Right lung (tissue), 5 donors: ENCODE data around the gene RER1. TPM values are rescaled to one million over a fixed set of nuclear protein-coding genes. Genes with fewer than 3 reads are reported as not detected.

Experiments
- DNase-seq, 2 donors: peaks; one replicate each; pipeline ENCODE4 v3.0.0-alpha.2; 2013
- polyA plus RNA-seq, 5 donors: library from polyadenylated mRNA; unstranded; fragments of 120-200 nt; gene quantifications; one replicate each; pipeline versions ENCODE4 v1.2.1 to v1.2.3, GENCODE V29; 2013; ENCODE audit warnings: inconsistent platforms in 1 of 5, low replicate concordance in 1 of 5; ENCODE audit not compliant: insufficient read length in 5 of 5, insufficient read depth in 1 of 5

RER1 gene
- polyA plus RNA-seq, 5 donors = 99.8 to 109 (median 104) TPM

- DNase-seq = no peak
These were observed 17.1 kb upstream of the RER1 start for GRCh38 chr1:2374252-2375155.

GRCh38 chr1:2375246-2375922 lies 16.3 kb upstream of the RER1 start:
- DNase-seq = no peak

DNA sequence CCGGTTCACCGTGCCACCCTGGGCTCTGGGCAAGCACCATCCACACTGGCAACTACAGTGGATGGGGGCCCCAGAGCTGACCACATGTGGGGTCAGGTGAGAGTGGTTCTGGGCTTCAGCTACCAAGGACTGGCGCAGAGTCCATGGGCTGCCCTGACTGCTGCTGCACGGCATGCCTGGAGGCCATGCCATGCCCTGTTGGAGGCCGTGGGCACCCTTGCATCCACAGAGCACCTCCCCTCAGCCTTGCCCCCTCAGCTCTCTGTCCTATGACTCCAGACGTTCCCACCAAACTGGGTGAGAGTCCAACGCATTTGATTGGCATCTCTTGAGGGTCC lies 15.7 kb upstream of the RER1 start:
- DNase-seq = no peak

- DNase-seq = no peak
These were observed 15.3 kb upstream of the RER1 start for GRCh38 chr1:2376261-2376741.

DNA sequence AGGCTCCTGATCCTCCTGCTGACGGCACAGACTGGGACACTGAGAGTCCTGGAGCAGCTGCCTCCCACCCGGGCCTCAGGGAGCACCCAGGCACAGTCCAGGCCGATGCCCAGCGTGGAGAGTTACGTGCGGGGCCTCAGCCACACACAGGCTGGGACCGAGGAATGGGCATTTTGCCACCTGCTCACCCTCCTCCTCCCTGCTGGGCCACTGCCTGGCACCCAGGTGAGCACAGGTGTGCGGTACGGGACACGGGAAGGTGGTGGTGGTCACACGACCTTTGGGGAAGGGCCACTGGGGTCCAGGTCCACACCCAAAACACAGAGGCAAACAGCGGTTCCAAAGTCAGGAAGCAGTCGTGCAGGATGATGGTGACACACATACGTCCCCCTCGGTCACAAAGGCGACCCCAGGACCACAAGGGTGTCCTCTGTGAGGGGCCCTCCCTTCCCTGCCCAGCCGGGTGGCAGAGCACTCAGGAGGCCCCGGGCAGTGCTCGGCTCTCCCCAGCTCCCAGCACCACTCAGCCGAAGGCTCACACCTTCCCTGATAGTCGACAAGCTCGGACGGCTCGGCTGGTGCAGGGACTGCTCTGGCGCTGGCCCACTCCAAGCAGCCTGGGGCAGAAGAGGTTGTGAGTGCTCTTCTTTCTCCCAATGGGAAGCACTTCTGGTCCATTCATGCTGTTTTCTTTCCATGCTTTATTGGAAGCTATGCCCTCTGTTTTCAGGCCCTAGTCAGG lies 14.5 kb upstream of the RER1 start:
- DNase-seq = no peak

GRCh38 chr1:2377751-2378440 lies 13.7 kb upstream of the RER1 start:
- DNase-seq = no peak

GRCh38 chr1:2378441-2378851 lies 13.2 kb upstream of the RER1 start:
- no peak for DNase-seq

- no peak for DNase-seq
These were observed 12.5 kb upstream of the RER1 start for GRCh38 chr1:2378956-2379732.

- no peak for DNase-seq
These were observed 11.8 kb upstream of the RER1 start for GRCh38 chr1:2379733-2380404.

GRCh38 chr1:2380816-2381591 lies 10.6 kb upstream of the RER1 start:
- no peak for DNase-seq

DNA sequence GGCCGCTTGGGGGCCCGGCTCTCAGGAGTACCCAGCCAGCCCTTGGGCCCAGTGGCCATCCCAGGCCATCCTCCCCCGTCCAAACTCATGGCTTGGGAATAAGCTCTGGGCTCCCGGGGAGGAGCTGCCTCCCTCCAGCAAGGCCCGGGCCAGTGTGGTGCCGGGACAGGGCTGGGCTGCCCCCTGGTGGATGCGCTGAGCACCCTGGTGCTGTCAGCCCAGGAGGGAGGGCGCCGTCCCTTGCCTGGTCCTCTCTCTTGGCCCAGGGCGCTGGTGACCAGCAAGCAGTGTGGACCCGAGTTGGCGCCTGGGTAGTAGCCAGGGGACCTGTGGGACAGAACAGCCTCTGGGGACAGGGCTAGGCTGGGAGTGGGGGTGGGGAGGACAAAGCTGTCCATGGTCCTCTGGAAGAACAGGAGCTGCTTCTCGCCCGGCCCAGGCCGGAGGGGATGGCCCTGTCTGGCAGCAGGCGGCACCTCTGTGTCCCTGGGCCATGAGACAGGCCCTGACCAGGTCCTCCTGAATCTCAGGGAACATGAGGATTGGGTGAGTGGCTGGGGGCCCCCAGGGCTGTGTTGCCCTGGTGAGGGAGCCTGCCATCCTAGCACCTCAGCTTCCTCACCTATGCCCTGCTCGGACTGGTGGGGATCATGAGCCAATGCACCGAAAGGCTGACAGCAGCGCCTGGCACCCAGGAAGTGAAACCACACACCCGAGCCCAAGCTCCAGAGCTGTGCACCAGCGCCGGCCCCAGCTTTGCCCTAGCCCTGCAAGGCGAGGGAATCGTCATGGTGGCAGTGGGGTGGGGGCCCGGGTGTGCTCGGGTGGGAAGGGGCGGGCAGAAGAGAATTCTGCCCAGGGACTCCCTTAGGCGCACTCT lies 9.7 kb upstream of the RER1 start:
- DNase-seq = peak; percentile 72 to 74

DNA sequence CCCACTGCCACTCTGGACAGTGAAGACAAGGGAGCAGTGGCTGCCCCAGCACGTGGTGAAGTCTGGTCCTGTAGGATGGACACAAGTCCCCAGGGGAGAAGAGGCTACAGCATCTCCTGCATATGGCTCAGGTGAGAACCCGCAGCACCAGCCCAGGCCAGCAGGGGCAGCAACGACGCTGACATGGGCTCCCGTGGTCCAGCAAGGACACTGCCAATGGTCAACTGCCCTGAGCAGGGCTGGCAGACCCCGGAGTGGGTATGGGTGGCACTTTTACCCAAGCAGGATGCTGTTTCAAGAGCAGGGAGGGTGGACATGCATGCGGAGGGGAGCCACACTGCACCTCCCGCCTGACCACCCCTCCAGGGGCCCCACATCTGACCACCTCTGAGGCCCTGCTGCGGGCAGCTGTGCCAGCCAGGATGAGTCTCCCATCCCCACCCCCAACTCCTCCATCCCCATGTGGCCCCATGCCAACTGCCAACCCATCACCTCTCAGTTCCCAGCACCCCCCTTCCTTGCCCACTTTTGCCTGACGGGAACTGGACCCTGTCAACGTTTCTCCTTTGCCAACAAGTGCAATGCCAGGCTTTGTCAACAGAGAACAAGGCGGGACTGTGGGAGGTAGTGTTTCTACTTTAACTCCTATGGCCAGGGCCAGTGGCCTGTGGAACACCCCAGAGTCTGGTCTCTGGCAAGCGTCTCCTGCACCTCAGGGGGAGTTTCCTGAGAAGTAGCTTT lies 8.8 kb upstream of the RER1 start:
- DNase-seq = no peak

- no peak for DNase-seq
These were observed 8.1 kb upstream of the RER1 start for GRCh38 chr1:2383576-2383975.

DNA sequence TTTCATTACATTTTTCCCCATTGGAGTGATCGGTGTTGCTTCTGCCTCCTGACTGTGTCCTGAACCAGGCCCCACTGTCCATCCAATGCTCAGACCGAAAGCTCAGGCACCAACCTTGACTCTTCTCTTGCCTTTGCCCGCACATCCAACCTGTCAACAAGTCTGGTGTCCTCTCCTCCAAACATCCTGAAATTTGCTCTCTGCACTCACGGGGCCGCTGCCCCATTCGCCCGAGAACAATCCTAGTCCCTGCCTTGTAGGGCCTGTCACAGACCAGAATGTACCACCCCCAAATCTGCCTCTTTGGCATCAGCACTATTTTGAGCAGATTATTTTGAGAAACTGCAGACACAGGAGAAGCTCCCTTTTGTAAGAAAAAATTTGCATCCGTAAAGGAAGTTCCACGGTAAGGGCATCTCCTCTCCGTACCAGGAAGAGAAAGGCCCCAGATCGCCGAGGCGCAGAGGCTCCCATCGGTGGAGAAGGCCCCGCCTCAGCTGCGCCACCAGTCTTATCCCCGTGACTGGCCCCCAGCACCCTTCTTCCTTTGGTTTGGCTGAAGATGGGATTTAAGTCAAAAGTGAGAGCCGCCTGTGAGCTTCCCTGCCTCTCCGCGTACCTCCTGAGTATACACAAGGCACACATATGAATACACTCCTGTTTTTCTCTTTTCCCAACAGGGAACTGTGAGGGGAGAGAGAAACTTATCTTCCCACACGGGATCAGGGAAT lies 7.3 kb upstream of the RER1 start:
- DNase-seq = no peak

- DNase-seq = no peak
These were observed 6.6 kb upstream of the RER1 start for GRCh38 chr1:2384941-2385481.

DNA sequence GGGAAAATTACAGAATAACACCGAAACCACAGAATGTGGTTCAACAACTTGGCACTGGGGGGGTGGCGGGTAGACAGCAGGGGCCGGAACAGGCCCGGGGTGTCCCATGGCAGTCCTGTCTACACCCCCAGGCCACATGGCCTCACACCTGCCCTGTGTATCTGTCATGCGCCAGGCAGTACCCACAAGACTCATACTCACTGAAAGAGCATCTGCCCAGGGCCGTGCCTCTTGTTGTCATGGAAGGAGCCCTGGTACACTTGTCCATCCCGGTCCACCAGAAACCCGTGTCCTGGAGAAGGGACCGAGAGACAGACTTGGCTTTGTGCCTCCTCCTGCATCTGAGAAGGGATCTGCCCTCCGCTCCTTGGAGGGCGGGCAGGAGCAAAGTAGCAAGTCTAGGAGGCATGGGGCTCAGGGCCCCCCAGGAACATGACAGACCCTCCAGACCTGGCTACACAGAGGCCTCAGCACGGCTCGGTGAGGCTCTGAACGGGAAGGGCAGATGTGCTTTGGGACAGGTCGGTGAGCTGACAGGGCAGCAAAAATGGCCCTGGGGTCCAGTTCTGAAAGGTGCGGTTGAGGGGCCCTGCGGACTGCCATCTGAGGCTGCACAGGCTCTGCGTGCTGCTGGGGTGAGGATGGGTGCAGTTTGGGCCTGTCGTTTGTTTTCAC lies 5.9 kb upstream of the RER1 start:
- DNase-seq = no peak
